IPS-18c (cell line): Measurements from ENCODE around the gene A4GNT.
"Not testable (repeated sequence)": the region's sequence is repeated elsewhere in the genome, so short reads cannot be mapped to it uniquely, and the experiment has no call there.

ENCODE experiments used
- H3K4me3 ChIP-seq: 2 replicates; pipeline ENCODE4 v1.7.0; 2013; ENCODE audit warnings: low read depth, mild to moderate bottlenecking, low read length, moderate library complexity; ENCODE audit not compliant: insufficient read depth
- H3K9me3 ChIP-seq: one replicate; pipeline ENCODE4 v1.6.1; 2013; ENCODE audit warnings: mild to moderate bottlenecking, low read length, moderate library complexity; ENCODE audit not compliant: control insufficient read depth, insufficient read depth

The A4GNT gene

DNA sequence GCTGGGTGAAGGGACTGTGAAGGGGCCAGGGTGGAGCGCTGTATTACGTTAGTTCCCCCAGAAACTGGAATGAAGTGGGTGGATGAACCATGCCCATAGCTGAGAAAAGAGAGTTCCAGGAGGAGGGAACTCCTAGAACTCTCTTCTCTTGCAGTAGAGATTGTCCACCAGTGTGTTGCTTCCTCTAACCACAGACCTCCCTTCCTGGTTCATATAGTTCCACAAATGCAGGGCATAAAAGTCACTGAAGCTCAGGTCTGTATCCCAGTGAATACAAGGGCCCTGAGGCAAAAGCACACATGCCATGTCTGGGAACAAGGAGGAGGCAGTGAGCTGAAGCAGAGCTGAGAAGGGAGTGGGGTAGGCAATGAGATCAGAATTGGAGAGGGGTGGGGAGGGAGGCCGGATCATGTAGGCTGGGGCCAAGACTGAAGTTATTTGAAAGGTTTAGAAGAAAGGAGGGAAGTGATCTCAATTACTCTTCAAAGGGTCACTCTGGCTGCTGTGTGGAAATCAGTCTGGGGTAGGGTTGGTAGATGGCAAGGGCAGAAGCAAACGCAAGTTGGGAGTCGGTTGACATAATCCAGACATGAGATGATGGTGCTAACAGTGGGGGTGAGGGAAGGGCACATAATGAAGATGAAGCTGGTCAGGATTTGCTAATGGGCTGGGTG is 6.5 kb downstream of the A4GNT start:
- Histone ChIP-seq H3K4me3 (no peak overlapping the region), H3K9me3 (peaks cover 3% of the 10 kb centered on the region)

DNA sequence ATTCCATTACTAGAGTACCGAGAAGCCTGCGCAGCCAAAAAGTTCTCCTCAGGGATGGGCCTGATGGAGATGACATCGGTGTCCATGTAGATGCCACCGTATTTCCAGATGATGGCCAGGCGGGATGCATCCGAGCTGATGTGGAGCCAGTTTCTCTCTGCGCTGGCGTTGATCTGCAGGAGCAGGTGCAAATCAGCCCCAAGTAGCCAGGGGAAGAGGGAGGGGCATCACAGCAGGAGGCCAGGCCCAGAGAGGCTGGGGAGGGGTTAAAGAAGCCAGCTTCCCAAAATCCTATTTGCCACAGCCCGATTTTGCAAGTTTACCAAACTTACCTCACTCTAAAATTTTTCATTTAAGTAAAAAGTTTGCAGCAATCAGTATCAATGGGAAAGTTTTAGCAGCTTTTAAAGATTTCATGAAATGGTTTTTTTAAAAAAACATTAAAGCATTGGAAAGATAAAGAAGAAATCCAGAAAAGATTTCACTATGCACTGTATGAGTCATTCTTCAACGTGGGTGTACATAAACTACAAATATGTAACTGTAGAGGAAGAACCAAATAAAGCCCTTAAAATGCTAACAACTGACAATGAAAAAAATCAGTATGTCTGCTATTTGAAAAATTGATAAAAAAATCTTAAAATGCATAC is 7.4 kb downstream of the A4GNT start:
- H3K4me3 ChIP-seq = no peak overlapping the region
- H3K9me3 ChIP-seq = peaks cover 3% of the 10 kb centered on the region

DNA sequence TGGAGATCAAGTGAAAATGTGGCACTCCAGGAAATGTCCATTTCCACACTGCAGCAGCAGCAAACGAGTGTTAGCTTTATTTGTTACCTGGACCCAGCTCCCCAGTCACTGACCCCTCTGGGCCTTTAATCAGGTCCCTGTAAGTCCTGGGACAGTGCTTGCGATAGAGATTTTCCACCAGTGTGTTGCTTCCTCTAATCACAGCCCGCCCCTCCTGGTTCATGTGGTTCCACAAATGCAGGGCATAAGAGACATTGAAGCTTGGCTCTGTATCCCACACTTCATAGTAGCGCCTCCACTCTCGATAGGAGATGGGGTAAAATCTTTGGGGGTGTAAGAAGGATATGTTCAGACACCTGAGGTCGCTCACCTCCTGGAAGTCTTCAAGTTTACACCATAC is 8.0 kb downstream of the A4GNT start:
- Histone ChIP-seq H3K4me3 (no peak overlapping the region), H3K9me3 (peaks cover 3% of the 10 kb centered on the region)

DNA sequence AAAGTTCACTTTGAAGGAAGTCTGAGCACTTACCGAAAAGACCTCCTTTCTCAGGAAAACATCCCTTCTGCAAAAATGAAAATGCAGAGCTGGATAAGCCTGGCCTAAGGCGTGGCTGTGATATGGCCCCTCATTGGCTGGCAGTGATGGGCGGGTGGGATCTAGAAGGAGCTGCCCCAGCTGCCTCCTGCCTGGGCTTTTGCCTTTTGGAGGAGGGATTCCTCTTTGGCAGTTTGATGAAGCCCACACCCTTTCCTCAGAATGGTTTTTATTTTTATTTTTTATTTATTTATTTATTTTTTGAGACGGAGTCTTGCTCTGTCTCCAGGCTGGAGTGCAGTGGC is 12.8 kb downstream of the A4GNT start:
- no peak overlapping the region for H3K4me3 ChIP-seq
- H3K9me3 ChIP-seq = peaks cover 5% of the 10 kb centered on the region

DNA sequence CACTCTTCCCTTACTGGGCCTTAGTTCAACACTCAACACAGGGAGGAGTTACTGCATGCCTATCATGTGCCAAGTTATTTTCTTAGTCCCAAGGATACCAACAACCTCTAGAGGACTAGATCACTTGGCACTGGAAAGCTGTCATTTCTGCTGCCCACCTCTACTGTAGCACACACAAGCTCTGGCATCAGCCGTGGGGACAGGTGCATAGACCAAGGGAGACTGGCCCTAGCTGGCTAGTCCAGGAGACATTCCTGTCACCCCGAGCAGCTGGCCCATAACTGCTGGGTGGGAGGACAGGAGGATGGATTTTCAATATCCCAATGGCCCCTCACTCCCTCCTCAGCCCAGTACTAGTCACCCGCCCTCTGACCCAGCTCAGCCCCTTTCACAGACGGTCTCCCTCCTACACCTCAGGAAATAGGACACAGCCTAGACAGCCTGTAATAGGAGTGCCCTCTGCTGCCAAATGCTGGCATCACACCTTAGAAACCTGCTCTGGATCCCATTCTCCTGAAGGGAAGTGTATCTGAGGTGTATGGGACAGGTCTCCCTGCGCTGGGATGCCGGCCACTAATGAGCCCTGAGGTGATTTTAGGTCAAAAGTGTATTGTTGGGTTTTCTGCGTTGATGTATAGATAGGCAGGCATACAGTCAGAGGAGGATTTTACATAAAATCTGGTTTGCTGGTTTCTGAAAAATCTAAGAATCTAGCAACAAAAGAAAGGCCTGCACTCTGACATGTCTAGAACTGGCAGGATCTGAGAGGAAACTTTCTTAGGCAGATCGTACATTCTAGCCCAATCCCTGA is 13.4 kb downstream of the A4GNT start:
- Histone ChIP-seq H3K4me3 (no peak overlapping the region), H3K9me3 (peaks cover 2% of the 10 kb centered on the region)

DNA sequence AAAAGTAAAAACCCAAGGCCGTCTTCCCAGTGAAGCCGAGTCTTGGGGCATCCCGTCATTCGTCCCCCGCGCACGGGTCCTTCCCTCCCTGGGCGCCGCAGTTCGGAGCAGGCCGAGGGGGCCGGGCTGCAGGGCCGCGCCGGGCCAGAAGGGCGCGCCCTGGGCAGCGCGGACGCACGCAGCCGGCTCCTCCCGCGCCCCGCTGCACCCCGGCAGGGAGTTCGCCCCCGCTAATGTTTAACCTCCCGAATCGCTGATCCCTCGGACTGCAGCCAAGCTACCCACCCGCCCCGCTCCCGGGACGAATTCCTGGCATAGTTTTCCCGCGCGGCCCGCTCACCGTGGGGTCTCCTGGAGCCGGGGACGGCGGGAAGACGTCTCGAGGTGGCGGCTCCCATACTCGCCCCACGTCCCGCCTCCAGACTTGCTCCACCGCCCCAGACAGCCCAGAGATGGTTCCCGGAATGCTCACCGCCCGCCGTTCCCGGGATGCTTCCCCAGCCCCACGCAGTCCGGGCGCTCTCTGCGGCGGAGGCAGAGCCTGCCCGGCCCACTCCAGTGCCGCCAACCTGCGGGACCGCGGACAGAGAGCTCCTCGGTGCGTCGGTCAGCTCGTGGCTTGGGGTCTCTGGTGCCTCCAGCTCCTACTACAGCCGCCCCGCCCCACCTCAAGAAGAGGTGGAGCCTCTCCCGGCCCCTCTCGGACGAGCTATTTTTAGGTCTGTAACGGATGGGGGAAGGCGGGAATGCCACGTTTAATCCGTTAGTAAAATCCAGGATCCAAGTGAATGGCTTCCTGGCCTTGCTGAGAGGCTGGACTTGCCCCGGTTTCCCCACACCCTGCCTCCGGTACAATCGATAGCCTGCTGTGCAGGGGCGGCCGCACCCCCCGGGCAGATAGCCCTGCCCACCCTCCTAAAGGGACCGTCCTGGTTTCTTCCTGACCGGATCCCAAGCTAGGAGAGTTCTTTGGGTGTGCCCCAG is 16.9 kb downstream of the A4GNT start, which contains the start of gene DZIP1L:
Gene DZIP1L, minus strand, starts transcription at position 621 of the 984 bp plus-strand sequence. CDS start 11,637 bp downstream, outside the sequence.
- Histone ChIP-seq H3K9me3 (peaks cover 2% of the 10 kb centered on the region), H3K4me3 (peak within 1 kb of the TSS; percentile 88)

DNA sequence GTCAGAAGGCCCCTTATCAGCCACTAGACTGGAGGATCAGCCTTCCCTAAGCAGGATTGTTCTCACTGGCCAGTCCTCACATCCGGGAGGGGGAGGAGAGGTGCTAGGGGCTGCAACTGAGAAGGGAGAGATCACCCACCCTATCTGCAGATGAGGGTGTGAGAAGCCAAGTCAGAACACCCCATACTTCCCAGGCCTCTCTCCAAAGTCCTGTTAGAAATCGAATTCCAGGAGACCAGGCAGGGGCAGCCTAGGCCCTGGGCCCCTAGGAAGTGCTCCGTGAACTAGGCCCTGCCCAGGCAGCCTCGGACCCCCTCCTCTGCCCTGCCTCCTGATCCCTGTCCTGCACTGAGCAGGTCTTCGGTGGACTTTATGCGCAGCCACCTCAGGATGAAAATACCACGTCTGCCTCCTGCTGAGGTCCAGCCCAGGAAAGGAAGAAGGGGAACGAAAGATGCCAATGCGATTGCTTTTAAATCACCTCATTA is 17.7 kb downstream of the A4GNT start:
- peaks cover 2% of the 10 kb centered on the region for H3K9me3 ChIP-seq
- peak overlapping the region; percentile 88 for H3K4me3 ChIP-seq

DNA sequence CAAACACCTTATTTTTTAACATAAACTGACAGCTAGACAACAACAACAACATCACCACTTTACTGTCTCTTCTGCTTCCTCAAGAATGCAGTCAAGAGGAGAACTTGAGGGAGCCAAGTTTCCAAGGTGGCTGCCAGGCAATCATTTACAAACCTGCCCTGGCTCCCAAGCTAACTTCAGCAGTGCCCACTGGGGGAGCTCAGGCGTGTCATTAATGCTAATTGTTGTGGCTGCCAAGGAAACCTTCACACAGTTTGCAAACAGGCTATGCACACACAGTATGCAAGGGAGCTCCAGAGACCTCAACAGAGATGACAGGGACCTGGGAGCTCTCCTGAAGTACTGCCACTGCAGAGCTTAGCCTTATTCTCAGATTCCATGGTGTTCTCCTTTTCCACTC is 18.9 kb downstream of the A4GNT start:
- no peak overlapping the region for H3K4me3 ChIP-seq
- peaks cover 2% of the 10 kb centered on the region for H3K9me3 ChIP-seq

DNA sequence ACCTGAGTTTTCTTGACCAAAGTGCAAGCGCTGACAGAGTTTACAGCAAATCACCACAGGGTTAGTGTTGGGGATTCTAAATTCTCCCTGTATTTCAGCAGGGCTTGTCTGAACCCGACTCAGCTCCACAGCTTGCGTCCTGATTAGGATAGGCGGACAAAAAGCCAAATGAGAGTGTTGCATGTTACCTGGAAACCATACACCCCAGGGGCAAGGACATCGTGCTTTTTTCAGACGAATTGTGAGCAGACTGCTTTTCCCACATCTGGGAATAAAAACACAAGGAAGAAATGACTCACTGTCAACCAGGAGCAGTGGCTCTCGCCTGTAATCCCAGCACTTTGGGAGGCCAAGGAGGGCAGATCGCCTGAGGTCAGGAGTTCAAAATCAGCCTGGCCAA is 19.8 kb downstream of the A4GNT start:
- no peak overlapping the region for H3K4me3 ChIP-seq
- peaks cover 2% of the 10 kb centered on the region for H3K9me3 ChIP-seq

DNA sequence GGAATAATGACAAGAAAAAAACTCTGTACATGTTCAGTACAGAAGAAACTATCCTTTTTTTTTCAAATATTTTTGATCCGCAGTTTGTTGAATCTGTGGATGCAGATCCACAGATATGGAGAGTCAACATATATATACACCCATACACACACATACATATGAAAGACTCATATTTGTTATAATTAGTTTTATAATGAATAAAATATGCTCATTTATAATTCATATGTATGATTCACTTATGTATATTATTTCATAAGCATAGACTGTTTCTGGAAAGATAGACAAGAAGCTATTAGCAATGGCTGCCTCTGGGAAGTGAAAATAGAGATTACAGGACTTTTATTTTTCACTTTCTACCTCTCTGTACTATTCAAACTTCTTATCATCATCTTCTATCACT is 26.6 kb downstream of the A4GNT start:
- H3K9me3 ChIP-seq = no peaks in the 10 kb centered on the region
- H3K4me3 ChIP-seq = no peak overlapping the region

DNA sequence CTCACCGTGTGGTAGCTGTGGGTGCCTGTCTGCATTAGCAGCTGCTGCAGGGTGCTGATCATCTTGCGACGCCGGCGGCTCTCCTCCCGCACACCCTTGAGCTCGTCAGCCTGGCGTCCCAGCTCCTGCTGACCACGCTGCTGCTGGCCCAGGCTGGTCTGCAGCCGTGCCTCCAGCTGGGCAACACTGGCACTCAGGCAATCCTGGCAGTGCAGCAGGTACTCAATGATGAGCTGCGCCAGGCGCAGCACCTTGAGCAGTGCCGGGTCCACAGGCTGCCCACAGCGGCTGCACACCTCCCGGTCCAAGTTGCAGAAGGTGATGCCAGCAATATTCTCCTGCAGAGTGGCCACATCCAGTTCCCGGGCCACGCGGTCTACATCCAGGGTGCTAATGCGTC is 28.7 kb downstream of the A4GNT start:
- Histone ChIP-seq H3K9me3 (no peaks in the 10 kb centered on the region), H3K4me3 (no peak overlapping the region)

DNA sequence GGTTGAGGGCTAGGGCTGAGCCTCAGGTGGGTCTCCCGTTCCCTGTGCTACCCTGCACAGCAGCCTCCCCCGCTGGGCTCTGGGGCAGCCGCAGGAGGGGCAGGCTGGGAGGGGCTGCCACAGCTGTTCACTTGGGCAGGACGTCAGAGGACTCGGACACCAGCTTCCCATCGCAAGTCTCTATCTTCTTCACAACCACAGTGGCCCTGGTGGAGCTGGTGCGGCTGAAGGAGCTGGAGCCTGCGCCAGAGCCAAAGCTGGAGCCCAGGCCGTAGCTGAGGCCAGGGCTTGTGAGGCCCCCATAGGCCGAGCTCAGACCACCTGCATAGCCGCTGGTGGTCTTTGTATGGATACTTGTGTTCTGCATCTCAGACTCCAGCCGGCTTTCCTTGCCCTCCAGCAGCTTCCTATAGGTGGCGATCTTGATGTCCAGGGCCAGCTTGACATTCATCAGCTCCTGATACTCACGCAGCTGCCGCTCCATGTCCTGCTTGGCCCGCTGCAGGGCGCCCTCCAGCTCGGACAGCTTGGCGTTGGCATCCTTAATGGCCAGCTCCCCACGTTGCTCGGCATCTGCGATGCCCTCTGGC is 30.7 kb downstream of the A4GNT start:
- not testable (repeated sequence) for H3K9me3 ChIP-seq, H3K4me3 ChIP-seq

DNA sequence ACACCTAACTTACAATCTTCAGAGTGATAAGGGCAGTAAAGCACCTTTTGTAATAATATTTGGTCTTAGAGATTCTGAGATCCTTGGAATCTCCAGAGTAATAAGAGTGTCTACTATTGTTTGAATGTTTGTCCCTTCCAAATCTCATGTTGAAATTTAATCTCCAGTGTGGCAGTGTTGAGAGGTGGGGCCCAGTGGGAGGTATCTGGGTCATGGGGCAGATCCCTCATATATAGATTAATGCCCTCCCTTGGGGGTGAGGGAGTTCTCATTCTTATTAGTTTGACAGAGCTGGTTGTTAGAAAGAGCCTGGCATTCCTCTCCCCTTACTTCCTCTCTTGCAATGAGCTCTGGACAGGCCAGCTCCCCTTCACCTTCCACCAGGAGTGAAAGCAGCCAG is 32.8 kb downstream of the A4GNT start:
- H3K4me3 ChIP-seq = no peak overlapping the region
- no peaks in the 10 kb centered on the region for H3K9me3 ChIP-seq

DNA sequence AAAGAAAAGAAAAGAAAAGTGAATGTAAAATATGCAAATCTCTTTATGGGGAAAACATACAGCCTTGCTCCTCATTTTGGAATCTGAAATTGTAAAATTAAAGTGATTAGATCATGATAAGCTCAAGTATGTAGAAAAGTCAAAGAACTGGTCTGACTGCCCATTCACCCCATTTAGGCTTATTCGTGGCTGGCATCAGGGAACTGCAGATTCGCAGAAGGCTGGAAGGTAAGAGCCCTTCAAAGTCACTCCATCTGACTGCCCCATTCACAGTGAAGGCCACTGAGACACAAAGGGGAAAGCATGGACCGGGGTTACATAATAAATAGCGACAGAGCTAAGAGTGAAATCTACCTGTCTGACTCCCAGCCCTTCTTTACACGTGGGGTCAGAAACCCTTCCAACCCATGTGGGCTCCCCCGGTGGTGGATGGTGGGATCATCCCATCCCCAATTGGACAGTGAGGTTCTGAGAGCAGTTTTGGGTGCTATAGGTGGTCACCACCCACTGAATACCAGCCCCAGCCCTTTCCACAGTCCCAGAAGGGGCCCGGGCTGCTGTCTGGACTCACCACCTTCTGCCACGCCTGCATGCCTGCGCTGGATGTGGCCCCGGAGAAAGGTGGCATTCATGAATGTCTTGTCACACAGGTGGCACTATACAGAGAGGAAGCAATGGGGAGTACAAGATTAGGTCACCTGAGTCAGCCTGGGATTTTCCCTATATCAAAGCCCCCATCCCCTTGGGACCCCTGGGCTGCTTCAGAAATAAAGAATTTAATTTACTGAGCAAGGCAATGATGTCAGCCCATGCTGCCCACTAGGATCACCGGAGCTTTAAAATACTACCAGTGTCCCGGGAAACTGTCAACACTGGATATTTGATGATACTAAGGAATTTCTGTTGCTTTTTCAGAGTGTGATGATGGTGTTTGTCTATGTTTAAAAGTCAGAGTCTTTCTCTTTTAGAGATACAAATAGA is 34.7 kb downstream of the A4GNT start:
- Histone ChIP-seq H3K9me3 (no peaks in the 10 kb centered on the region), H3K4me3 (no peak overlapping the region)

DNA sequence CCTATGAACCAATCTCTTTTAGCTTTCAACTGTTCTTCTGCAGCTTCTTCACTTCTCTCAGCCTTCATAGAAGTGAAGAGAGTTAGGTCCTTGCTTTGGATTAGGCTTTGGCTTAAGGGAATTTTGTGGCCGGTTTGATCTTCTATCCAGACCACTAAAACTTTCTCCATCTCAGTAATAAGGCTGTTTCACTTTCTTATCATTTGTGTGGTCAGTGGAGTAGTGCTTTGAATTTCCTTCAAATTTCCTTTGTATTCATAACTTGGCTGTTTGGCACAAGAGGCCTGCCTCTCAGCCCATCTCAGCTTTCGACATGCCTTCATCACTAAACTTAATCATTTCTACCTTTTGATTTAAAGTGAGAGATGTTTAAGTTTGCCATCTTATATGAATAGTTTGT is 38.5 kb downstream of the A4GNT start:
- Histone ChIP-seq H3K4me3 (no peak overlapping the region), H3K9me3 (no peaks in the 10 kb centered on the region)

DNA sequence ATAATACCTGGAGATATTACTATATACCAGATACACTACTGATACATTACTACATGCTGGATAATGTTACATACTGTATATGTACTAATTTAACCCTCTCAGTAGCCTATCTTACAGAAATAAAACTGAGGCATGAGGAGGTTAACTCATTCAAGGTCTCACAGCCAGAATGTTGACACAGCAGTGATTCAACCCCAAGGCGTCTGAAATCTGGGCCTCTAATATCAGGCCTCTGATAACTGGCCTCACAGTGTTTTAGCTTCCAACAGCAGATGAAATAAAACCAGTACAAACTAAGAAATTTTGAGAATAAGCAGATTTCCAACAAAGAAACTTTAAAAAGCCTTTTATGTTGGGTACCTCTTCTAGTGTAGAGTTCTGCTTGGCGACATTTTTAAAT is 40.2 kb downstream of the A4GNT start:
- no peak overlapping the region for H3K4me3 ChIP-seq
- no peaks in the 10 kb centered on the region for H3K9me3 ChIP-seq
